ENCODE data around the gene SLC44A5.
"Not testable (repeated sequence)": the region's sequence is repeated elsewhere in the genome, so short reads cannot be mapped to it uniquely, and the experiment has no call there.

The SLC44A5 gene

DNA sequence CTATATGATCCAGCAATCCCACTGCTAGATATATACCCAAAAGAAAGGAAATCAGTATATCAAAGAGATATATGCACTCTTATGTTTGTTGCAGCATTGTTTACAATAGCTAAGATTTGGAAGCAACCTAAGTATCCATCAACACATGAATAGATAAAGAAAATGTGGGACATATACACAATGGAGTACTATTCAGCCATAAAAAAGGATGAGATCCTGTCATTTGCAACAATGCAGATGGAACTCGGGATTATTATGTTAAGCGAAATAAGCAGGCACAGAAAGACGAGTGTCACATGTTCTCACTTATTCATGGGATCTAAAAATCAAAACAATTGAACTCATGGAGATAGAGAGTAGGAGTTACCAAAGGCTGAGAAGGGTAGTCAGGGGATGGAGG lies 17.5 kb downstream of the SLC44A5 start:
- not testable (repeated sequence) for H3K27me3 ChIP-seq (ENCODE audit: control insufficient read depth, insufficient read depth, low read length, poor library complexity, severe bottlenecking); H3K27ac ChIP-seq (ENCODE audit: insufficient read depth, low read depth, low read length, poor library complexity, severe bottlenecking)
- 85 to 89% methylated on average over 3 of the region's 3 CpGs for WGBS, 2 experiments

DNA sequence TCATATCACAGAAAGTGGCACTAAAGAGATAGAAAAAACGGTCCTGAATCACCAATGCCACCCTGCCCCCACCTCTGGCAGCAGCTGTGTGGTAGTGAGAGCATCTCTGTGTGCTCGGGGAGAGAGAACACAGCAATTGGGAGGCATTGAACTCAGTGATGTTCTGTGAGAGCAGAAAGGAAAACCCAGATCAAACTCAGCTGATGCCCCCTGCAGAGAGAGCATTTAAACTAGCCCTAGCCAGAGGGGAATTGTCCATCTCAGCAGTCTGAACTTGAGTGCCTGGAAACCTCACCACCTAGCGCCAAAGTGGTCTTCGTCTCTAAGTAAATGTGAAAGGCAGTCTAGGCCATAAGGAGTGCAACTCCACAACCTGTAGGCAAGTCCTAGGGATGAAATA lies 21.3 kb downstream of the SLC44A5 start:
- no peaks in the 10 kb centered on the region for H3K4me1 ChIP-seq (ENCODE audit: control insufficient read depth, insufficient read depth, low read length)
- H3K9me3 ChIP-seq (ENCODE audit: control insufficient read depth, low read length): no peaks in the 10 kb centered on the region
- H3K4me3 ChIP-seq (ENCODE audit: insufficient read depth, low read depth, low read length): no peak overlapping the region
- H3K27ac ChIP-seq (ENCODE audit: insufficient read depth, low read depth, low read length, poor library complexity, severe bottlenecking): no peak overlapping the region
- 77 to 83% methylated on average over 4 of the region's 4 CpGs for WGBS, 2 experiments
- no peaks in the 10 kb centered on the region for H3K27me3 ChIP-seq (ENCODE audit: control insufficient read depth, insufficient read depth, low read length, poor library complexity, severe bottlenecking)
- H3K36me3 ChIP-seq (ENCODE audit: control insufficient read depth, insufficient read depth, low read length): no peaks in the 10 kb centered on the region

More for the DNA sequence above, 17.5 kb downstream of the SLC44A5 start:
- H3K4me3 ChIP-seq (ENCODE audit: insufficient read depth, low read depth, low read length); H3K4me1 ChIP-seq (ENCODE audit: control insufficient read depth, insufficient read depth, low read length); H3K36me3 ChIP-seq (ENCODE audit: control insufficient read depth, insufficient read depth, low read length); H3K9me3 ChIP-seq (ENCODE audit: control insufficient read depth, low read length): not testable (repeated sequence)

DNA sequence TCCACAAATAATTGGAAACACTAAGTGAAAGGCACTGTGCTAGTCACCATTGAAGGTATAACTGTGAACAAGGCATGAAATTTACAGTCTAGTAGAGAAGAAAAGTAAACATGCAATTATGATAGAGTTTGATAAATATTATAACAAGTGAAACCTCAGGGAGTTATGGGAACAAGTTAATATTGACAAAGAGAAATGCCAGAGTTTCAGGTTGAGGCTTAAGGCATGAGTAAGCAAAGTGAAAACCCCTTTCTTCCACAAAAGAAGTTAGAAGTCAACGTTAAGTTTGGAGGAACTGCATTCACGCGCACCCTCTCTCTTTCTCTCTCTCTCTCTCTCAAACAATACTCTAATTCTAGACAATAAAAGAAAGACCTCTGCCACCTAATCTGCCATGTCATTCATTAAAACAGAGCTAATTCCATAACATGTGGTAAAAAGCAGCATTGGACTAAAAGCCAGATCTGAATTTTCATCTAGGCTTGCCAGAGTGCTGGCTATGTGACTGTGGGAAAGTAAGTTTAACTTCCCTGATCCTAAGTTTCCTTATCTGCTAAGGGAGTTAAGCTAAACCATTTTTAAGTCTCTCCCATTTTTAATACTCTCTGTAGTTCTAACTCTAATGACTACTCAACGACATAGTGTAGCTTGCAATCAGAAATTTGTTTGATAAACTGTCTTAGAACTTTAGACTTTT lies 22.0 kb downstream of the SLC44A5 start:
- H3K27me3 ChIP-seq (ENCODE audit: control insufficient read depth, insufficient read depth, low read length, poor library complexity, severe bottlenecking): no peaks in the 10 kb centered on the region
- 68 to 69% methylated on average over 3 to 4 of the region's 4 CpGs for WGBS, 2 experiments
- H3K9me3 ChIP-seq (ENCODE audit: control insufficient read depth, low read length): no peaks in the 10 kb centered on the region
- H3K4me3 ChIP-seq (ENCODE audit: insufficient read depth, low read depth, low read length): no peak overlapping the region
- no peaks in the 10 kb centered on the region for H3K4me1 ChIP-seq (ENCODE audit: control insufficient read depth, insufficient read depth, low read length)
- H3K27ac ChIP-seq (ENCODE audit: insufficient read depth, low read depth, low read length, poor library complexity, severe bottlenecking): no peak overlapping the region
- H3K36me3 ChIP-seq (ENCODE audit: control insufficient read depth, insufficient read depth, low read length): no peaks in the 10 kb centered on the region

DNA sequence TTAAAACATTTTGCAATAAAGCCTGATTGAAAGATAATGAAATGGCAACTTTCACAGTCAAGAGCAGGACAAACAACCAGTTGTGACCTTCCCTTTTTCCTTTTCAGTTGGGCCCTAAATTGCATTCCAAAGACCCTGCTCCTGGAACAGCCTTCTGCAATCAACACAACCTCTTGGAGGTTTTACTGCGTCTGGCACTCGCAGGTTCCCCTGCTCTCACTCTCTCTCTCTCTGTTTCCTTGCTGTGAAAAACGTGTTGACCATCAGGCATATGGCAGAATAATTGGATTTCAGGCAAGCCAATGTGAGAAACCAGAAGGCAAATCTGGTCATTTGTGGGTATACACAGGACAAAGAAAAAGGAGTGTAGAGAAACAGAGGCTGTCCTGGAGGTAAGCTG lies 23.2 kb downstream of the SLC44A5 start:
- no peak overlapping the region for H3K27ac ChIP-seq (ENCODE audit: insufficient read depth, low read depth, low read length, poor library complexity, severe bottlenecking)
- no peaks in the 10 kb centered on the region for H3K4me1 ChIP-seq (ENCODE audit: control insufficient read depth, insufficient read depth, low read length)
- no peak overlapping the region for H3K4me3 ChIP-seq (ENCODE audit: insufficient read depth, low read depth, low read length)
- WGBS, 2 experiments: 41 to 44% methylated on average over 3 of the region's 3 CpGs
- H3K9me3 ChIP-seq (ENCODE audit: control insufficient read depth, low read length): no peaks in the 10 kb centered on the region
- H3K27me3 ChIP-seq (ENCODE audit: control insufficient read depth, insufficient read depth, low read length, poor library complexity, severe bottlenecking): no peaks in the 10 kb centered on the region
- H3K36me3 ChIP-seq (ENCODE audit: control insufficient read depth, insufficient read depth, low read length): no peaks in the 10 kb centered on the region

DNA sequence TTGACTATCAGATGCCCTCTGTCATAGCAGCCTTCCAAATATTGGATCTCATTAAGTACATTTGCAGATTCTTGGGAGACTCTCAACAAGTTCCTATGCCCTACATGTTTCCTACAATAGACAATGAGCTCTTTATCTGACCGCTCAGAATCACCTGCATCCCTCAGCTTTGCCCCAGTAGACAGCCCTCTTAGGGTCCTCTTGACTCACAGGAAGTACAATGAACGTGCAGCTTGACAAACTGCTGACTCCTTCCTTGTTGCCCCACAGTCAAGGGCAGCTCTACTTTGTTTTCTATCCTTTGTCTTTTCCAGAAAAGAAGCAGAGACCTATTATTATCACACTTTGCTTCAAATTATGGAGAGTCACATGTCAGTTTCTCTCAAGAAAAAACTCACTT lies 27.6 kb downstream of the SLC44A5 start:
- H3K27ac ChIP-seq (ENCODE audit: insufficient read depth, low read depth, low read length, poor library complexity, severe bottlenecking): no peak overlapping the region
- H3K4me3 ChIP-seq (ENCODE audit: insufficient read depth, low read depth, low read length): no peak overlapping the region
- WGBS, 2 experiments: 82 to 87% methylated on average over 2 of the region's 2 CpGs
- H3K4me1 ChIP-seq (ENCODE audit: control insufficient read depth, insufficient read depth, low read length): no peaks in the 10 kb centered on the region
- no peaks in the 10 kb centered on the region for H3K9me3 ChIP-seq (ENCODE audit: control insufficient read depth, low read length)
- no peaks in the 10 kb centered on the region for H3K27me3 ChIP-seq (ENCODE audit: control insufficient read depth, insufficient read depth, low read length, poor library complexity, severe bottlenecking)
- H3K36me3 ChIP-seq (ENCODE audit: control insufficient read depth, insufficient read depth, low read length): no peaks in the 10 kb centered on the region

DNA sequence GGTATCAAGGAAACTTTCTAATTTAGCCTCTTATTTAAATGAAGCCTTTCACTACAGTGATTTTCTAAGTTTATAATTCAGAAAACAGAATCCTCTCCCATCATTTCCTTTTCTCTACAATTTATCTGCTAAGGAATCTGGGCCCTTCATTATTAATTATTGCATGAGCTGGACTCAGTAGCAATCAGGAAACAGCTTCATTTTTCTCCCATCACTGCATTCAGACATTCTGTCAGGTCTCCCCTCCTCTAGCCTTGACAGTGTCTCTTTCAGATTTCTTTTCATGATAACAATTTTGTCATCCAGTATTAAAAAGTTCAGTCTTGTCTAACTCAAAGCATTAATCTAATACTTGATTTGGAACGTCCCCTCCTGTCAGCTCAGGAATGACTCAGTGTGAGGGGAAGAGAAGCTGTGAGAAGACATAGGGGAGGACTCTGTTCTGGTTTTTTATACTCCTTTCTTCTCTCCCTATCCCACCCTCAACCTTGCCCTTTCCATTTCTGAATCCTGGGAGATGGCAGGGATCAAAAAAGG lies 28.1 kb downstream of the SLC44A5 start:
- Histone ChIP-seq H3K9me3 (ENCODE audit: control insufficient read depth, low read length) (no peaks in the 10 kb centered on the region), H3K27me3 (ENCODE audit: control insufficient read depth, insufficient read depth, low read length, poor library complexity, severe bottlenecking) (no peaks in the 10 kb centered on the region), H3K27ac (ENCODE audit: insufficient read depth, low read depth, low read length, poor library complexity, severe bottlenecking) (no peak overlapping the region), H3K36me3 (ENCODE audit: control insufficient read depth, insufficient read depth, low read length) (no peaks in the 10 kb centered on the region), H3K4me1 (ENCODE audit: control insufficient read depth, insufficient read depth, low read length) (no peaks in the 10 kb centered on the region), H3K4me3 (ENCODE audit: insufficient read depth, low read depth, low read length) (no peak overlapping the region)
- 86% methylated on average over 1 of the region's 1 CpG; no CpG with 5 or more reads in 1 of the 2 experiments for WGBS, 2 experiments

DNA sequence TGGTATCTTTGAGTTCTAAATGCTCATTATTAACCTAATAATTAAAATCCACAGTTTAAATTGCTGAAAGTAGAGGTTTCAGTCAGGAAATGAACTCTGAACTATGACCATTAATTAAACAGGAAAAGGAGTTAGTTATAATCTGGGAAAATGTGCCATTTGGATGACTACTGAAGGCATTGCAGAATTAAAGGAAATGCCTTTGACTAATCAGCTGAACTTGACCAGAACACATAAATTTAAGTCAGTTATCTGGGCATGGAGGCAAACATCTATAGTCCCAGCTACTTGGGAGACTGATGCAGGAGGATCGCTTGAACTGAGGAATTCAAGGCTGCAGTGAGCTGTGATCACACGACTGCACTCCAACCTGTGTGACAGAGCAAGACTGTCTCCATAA lies 31.9 kb downstream of the SLC44A5 start:
- 75 to 88% methylated on average over 2 of the region's 2 CpGs for WGBS, 2 experiments
- Histone ChIP-seq H3K27ac (ENCODE audit: insufficient read depth, low read depth, low read length, poor library complexity, severe bottlenecking) (no peak overlapping the region), H3K4me1 (ENCODE audit: control insufficient read depth, insufficient read depth, low read length) (no peaks in the 10 kb centered on the region), H3K4me3 (ENCODE audit: insufficient read depth, low read depth, low read length) (no peak overlapping the region), H3K36me3 (ENCODE audit: control insufficient read depth, insufficient read depth, low read length) (no peaks in the 10 kb centered on the region), H3K27me3 (ENCODE audit: control insufficient read depth, insufficient read depth, low read length, poor library complexity, severe bottlenecking) (no peaks in the 10 kb centered on the region), H3K9me3 (ENCODE audit: control insufficient read depth, low read length) (no peaks in the 10 kb centered on the region)

DNA sequence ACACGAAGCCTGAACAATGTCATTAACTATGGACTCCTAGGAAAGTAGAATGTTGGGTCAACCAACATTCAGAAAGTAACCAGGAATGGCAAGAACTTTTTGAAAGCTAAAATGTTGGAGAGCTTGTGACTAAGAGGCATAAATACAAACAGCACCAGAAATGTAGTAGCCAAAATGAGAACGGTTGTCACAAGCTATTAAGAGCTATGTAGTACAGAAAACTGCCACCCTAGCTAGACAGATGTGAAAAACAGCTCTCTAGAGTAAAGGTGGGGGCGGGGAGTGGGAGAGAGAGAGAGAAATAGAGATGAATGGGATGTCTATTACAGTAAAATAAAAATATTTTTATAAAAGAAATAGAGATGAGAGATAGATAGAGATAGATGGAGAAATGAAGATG lies 35.1 kb downstream of the SLC44A5 start:
- no peak overlapping the region for H3K27ac ChIP-seq (ENCODE audit: insufficient read depth, low read depth, low read length, poor library complexity, severe bottlenecking)
- no peaks in the 10 kb centered on the region for H3K27me3 ChIP-seq (ENCODE audit: control insufficient read depth, insufficient read depth, low read length, poor library complexity, severe bottlenecking)
- WGBS, 2 experiments: 92 to 96% methylated on average over 2 to 3 of the region's 3 CpGs
- H3K4me3 ChIP-seq (ENCODE audit: insufficient read depth, low read depth, low read length): no peak overlapping the region
- H3K4me1 ChIP-seq (ENCODE audit: control insufficient read depth, insufficient read depth, low read length): no peaks in the 10 kb centered on the region
- no peaks in the 10 kb centered on the region for H3K9me3 ChIP-seq (ENCODE audit: control insufficient read depth, low read length)
- no peaks in the 10 kb centered on the region for H3K36me3 ChIP-seq (ENCODE audit: control insufficient read depth, insufficient read depth, low read length)

DNA sequence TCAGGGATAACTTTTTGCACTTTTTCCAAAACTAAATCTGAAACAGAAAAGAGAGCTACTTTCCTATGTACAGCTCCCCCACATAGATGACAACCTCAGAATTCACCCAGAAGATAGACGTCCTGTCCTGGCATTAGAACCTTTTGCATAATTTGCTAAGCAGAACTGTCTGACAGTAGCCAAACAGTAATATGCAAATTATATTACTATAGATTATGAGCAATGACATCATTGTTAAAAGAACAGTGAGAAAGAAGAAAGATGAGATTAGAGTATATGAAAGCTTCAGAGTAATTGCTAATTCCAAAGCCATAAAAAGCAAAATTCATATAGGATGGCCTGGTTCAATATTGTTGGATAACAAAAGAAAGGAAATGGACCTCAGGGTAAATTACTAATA lies 43.7 kb downstream of the SLC44A5 start:
- no peaks in the 10 kb centered on the region for H3K9me3 ChIP-seq (ENCODE audit: control insufficient read depth, low read length)
- H3K4me3 ChIP-seq (ENCODE audit: insufficient read depth, low read depth, low read length): no peak overlapping the region
- WGBS, 2 experiments: 85 to 92% methylated on average over 1 of the region's 1 CpG
- H3K27ac ChIP-seq (ENCODE audit: insufficient read depth, low read depth, low read length, poor library complexity, severe bottlenecking): no peak overlapping the region
- H3K4me1 ChIP-seq (ENCODE audit: control insufficient read depth, insufficient read depth, low read length): no peaks in the 10 kb centered on the region
- H3K36me3 ChIP-seq (ENCODE audit: control insufficient read depth, insufficient read depth, low read length): no peaks in the 10 kb centered on the region
- no peaks in the 10 kb centered on the region for H3K27me3 ChIP-seq (ENCODE audit: control insufficient read depth, insufficient read depth, low read length, poor library complexity, severe bottlenecking)

DNA sequence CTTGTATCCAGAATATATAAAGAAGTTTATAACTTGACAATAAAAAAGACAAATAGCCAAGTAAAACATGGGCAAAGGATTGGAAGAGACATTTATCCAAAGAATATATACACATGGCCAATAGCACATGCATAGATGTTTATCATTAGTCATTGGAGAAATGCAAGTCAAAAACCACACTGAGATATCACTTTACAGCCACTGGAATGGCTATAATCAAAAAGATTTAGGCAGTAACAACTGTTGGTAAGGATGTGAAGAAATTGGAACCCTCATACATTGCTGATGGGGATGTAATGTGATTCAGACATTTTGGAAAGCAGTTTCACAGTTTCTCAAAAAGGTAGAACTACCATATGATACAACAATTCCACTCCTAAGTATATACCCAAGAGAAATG lies 51.1 kb downstream of the SLC44A5 start:
- Histone ChIP-seq H3K4me3 (ENCODE audit: insufficient read depth, low read depth, low read length) (no peak overlapping the region), H3K36me3 (ENCODE audit: control insufficient read depth, insufficient read depth, low read length) (no peaks in the 10 kb centered on the region), H3K4me1 (ENCODE audit: control insufficient read depth, insufficient read depth, low read length) (no peaks in the 10 kb centered on the region), H3K9me3 (ENCODE audit: control insufficient read depth, low read length) (no peaks in the 10 kb centered on the region), H3K27ac (ENCODE audit: insufficient read depth, low read depth, low read length, poor library complexity, severe bottlenecking) (no peak overlapping the region), H3K27me3 (ENCODE audit: control insufficient read depth, insufficient read depth, low read length, poor library complexity, severe bottlenecking) (no peaks in the 10 kb centered on the region)
